HUES48 (cell line): ENCODE measurements around the gene USP43.
"Not testable (repeated sequence)": the region's sequence is repeated elsewhere in the genome, so short reads cannot be mapped to it uniquely, and the experiment has no call there.

ENCODE experiments used
- H3K27ac ChIP-seq: one replicate; pipeline ENCODE4 v1.7.0; 2013; ENCODE audit warnings: low read depth, low read length, inconsistent platforms
- H3K27me3 ChIP-seq: 2 replicates; pipeline ENCODE4 v1.6.1; 2013; ENCODE audit warnings: mild to moderate bottlenecking, low read length; ENCODE audit not compliant: control insufficient read depth, insufficient read depth
- H3K36me3 ChIP-seq: 2 replicates; pipeline ENCODE4 v1.6.1; 2013; ENCODE audit warnings: low read length; ENCODE audit not compliant: control insufficient read depth, insufficient read depth
- H3K4me1 ChIP-seq: 2 replicates; pipeline ENCODE4 v1.6.1; 2013; ENCODE audit warnings: mild to moderate bottlenecking, low read length; ENCODE audit not compliant: control insufficient read depth, insufficient read depth
- H3K4me3 ChIP-seq: 2 replicates; pipeline ENCODE4 v1.5.1; 2013; ENCODE audit warnings: mild to moderate bottlenecking, low read depth, low read length
- H3K9ac ChIP-seq: 2 replicates; pipeline ENCODE4 v1.6.1; 2013; ENCODE audit warnings: mild to moderate bottlenecking, low read depth, low read length, moderate library complexity
- H3K9me3 ChIP-seq: 2 replicates; pipeline ENCODE4 v1.6.1; 2013; ENCODE audit warnings: low read length; ENCODE audit not compliant: control insufficient read depth, insufficient read depth

The USP43 gene

DNA sequence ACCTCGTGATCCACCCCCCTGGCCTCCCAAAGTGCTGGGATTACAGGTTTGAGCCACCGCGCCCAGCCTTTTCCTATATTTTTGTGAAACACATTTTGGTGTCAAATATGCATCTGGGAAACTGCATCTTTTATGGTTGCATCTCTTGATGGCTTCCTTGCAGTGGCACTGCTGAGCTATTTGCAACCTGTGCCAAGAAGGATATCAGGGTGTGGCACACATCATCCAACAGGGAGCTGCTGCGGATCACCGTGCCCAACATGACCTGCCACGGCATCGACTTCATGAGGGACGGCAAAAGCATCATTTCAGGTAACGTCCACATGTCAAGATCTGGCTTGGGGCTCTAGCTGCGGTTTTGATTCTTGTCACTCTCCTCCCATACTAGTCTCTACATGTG lies 16.8 kb upstream of the USP43 start:
- Histone ChIP-seq H3K4me3 (no peak overlapping the region), H3K36me3 (no peaks in the 10 kb centered on the region), H3K9ac (no peak overlapping the region)

GRCh38 chr17:9632741-9633140 lies 12.6 kb upstream of the USP43 start:
- Histone ChIP-seq H3K27me3 (no peaks in the 10 kb centered on the region; the same call in 1 of the 2 replicates), H3K9me3 (no peaks in the 10 kb centered on the region), H3K36me3 (no peaks in the 10 kb centered on the region), H3K4me3 (no peak overlapping the region), H3K9ac (no peak overlapping the region), H3K27ac (no peak overlapping the region), H3K4me1 (no peaks in the 10 kb centered on the region)

More for the DNA sequence above, 16.8 kb upstream of the USP43 start:
- H3K27me3 ChIP-seq = no peaks in the 10 kb centered on the region
- H3K9me3 ChIP-seq = 0 out of 2 replicates have a peak, but pooled peaks cover 2% of the 10 kb centered on the region
- H3K4me1 ChIP-seq = no peaks in the 10 kb centered on the region
- H3K27ac ChIP-seq = no peak overlapping the region

- Histone ChIP-seq H3K4me1 (no peaks in the 10 kb centered on the region), H3K36me3 (no peaks in the 10 kb centered on the region), H3K9me3 (no peaks in the 10 kb centered on the region), H3K27ac (no peak overlapping the region), H3K27me3 (no peaks in the 10 kb centered on the region; the same call in 1 of the 2 replicates), H3K9ac (no peak overlapping the region), H3K4me3 (no peak overlapping the region)
Measured at GRCh38 chr17:9635340-9635739, 10.0 kb upstream of the USP43 start.

DNA sequence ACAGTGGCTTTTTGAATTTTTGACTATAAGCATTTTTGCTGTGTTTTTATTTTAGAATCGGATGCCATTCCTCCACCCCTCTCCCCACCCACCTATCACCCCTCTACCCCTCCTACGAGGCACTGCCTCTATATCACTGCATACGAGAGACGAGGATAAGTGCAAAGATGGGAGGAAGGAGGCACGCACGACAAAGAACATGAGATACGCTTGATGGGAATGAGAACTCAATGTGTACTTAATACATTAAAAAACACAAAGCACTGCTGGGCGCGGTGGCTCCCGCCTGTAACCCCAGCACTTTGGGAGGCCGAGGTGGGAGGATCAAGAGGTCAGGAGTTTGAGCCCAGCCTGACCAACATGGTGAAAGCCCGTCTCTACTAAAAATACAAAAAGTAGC lies 8.8 kb upstream of the USP43 start:
- no peaks in the 10 kb centered on the region for H3K36me3 ChIP-seq
- H3K4me1 ChIP-seq = no peaks in the 10 kb centered on the region
- H3K27me3 ChIP-seq = no peaks in the 10 kb centered on the region; the same call in 1 of the 2 replicates
- H3K9ac ChIP-seq = no peak overlapping the region
- no peaks in the 10 kb centered on the region for H3K9me3 ChIP-seq
- no peak overlapping the region for H3K27ac ChIP-seq
- H3K4me3 ChIP-seq = no peak overlapping the region

- not testable (repeated sequence) for H3K4me1 ChIP-seq, H3K36me3 ChIP-seq, H3K9ac ChIP-seq, H3K4me3 ChIP-seq, H3K9me3 ChIP-seq, H3K27me3 ChIP-seq, H3K27ac ChIP-seq
Measured at GRCh38 chr17:9640388-9640787, 4.9 kb upstream of the USP43 start.

DNA sequence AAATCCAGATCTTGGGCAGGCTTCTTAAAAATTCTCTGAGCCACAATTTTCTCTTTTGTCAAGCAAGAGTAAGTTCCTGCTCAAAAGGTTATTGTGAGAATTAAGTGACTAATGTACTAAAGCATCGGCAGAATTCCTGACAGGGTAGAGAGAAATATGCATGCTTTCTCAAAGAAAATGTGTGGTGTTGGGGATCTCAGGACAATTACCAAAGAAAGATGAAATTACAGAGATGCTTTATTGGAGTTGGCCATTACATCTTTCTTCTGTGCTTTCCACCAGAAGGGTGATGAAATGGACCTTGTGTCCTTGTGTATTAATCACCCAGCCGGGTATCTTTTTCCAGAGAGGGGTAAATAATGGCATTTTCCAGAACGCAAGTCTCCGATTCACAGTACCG lies 1.7 kb upstream of the USP43 start:
- Histone ChIP-seq H3K27ac (no peak overlapping the region), H3K27me3 (peaks cover 14% of the 10 kb centered on the region), H3K9ac (no peak overlapping the region), H3K9me3 (no peaks in the 10 kb centered on the region), H3K36me3 (no peaks in the 10 kb centered on the region), H3K4me1 (peaks cover 16% of the 10 kb centered on the region), H3K4me3 (no peak overlapping the region)

DNA sequence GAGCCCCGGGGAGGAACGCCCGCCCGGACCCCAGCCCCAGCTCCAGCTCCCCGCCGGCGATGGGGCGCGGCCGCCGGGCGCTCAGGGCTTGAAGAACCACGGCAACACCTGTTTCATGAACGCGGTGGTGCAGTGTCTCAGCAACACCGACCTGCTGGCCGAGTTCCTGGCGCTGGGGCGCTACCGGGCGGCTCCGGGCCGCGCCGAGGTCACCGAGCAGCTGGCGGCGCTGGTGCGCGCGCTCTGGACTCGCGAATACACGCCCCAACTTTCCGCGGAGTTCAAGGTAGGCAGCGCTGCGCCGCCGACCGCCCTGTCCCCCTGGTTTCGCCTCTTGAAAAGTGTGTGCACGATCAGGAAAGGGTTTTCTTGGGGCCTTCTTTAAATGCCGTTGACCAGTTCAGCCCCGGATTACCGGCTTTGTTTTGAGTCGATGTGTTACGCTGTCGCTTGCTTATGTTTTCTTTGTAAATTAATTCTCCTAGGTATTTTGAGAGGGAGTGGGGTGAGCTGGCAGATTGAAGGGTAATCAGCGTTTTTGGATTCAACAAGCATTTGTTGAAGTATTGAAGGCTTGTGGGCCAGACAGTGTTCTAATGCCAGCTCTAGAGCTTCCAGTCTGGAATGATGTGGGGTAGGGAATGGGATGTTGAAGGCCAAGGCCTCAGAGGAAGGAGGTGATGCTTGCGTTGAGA lies 681 bp downstream of the USP43 start:
- Histone ChIP-seq H3K27ac (peak overlapping the region; percentile 20), H3K27me3 (peaks cover 14% of the 10 kb centered on the region)

GRCh38 chr17:9646546-9646885 lies 1.2 kb downstream of the USP43 start:
- peaks cover 14% of the 10 kb centered on the region for H3K27me3 ChIP-seq
- no peaks in the 10 kb centered on the region for H3K9me3 ChIP-seq
- H3K9ac ChIP-seq = peak overlapping the region; percentile 43
- no peak overlapping the region for H3K27ac ChIP-seq
- H3K4me1 ChIP-seq = peaks cover 20% of the 10 kb centered on the region
- peak overlapping the region; percentile 84 for H3K4me3 ChIP-seq
- H3K36me3 ChIP-seq = no peaks in the 10 kb centered on the region

More for the DNA sequence above, 681 bp downstream of the USP43 start:
- peaks cover 20% of the 10 kb centered on the region for H3K4me1 ChIP-seq
- no peaks in the 10 kb centered on the region for H3K36me3 ChIP-seq
- no peaks in the 10 kb centered on the region for H3K9me3 ChIP-seq
- peak overlapping the region; percentile 43 for H3K9ac ChIP-seq
- peak overlapping the region; percentile 84 for H3K4me3 ChIP-seq

DNA sequence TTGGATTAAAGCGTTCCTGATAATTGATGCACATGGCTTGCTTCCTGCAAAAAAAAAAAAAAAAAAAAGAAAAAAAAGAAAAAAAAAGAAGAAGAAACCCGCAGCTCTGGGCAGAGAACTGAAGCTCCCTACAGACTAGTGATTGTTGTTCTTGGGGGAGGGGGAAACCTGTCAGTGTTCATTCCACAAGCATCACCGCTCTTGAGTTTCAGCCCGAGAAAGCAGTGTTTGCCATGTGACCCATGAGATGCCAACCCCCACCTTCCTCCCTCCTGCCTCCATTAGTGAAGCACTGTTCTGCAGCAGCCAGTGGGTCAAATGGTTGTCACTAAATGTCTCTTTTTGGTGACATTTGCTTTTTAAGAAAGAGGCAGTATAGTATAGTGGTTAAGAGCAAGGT lies 1.7 kb downstream of the USP43 start:
- Histone ChIP-seq H3K4me3 (peak overlapping the region; percentile 84), H3K36me3 (no peaks in the 10 kb centered on the region), H3K9ac (no peak overlapping the region), H3K27me3 (peaks cover 14% of the 10 kb centered on the region), H3K27ac (no peak overlapping the region), H3K9me3 (no peaks in the 10 kb centered on the region), H3K4me1 (peaks cover 20% of the 10 kb centered on the region)

DNA sequence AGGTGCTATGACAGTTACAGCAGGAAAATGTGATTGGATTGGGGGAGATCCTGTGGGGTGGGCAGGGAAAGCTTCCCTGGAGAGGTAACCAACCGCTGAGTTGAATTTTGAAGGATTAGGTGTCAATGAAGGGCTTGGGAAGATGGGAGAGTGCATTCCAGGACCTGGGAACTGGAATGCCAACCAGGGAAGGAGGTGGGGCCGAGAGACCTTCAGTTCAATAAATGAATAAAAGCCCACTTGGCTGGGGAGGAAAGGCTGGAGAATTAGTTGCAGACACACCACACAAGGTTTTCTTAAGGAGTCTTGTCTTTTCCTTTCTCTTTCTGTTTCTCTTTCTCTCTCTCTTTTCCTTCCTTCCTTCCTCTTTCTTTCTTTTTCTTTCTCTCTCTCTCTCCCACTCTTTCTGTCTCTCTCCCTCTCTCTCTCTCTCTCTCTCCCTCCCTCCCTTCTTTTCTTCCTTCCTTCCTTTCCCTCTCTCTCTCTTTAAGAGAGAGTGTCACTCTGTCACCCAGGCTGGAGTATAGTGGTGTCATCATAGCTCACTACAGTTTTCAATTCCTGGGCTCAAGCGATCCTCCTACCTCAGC lies 3.3 kb downstream of the USP43 start:
- peak overlapping the region; percentile 26; the same call in 1 of the 2 replicates for H3K4me3 ChIP-seq
- H3K4me1 ChIP-seq = peaks cover 20% of the 10 kb centered on the region
- no peaks in the 10 kb centered on the region for H3K36me3 ChIP-seq
- H3K27ac ChIP-seq = peak overlapping the region; percentile 75
- H3K9me3 ChIP-seq = no peaks in the 10 kb centered on the region
- peaks cover 14% of the 10 kb centered on the region for H3K27me3 ChIP-seq
- H3K9ac ChIP-seq = no peak overlapping the region; the same call in 1 of the 2 replicates

- Histone ChIP-seq H3K4me3 (no peak overlapping the region), H3K27me3 (no peaks in the 10 kb centered on the region), H3K9me3 (no peaks in the 10 kb centered on the region), H3K36me3 (peaks cover 17% of the 10 kb centered on the region), H3K4me1 (no peaks in the 10 kb centered on the region), H3K9ac (no peak overlapping the region), H3K27ac (no peak overlapping the region)
Measured at GRCh38 chr17:9658593-9659211, 13.4 kb downstream of the USP43 start.
